Breast epithelium (tissue), 3 donors: ENCODE data around the gene RNF150.

Experiments used
- CTCF ChIP-seq, 3 donors: fragments of 450-650 bp; IDR thresholded peaks; one replicate each; pipeline ENCODE4 v1.5.1; 2016 to 2017; ENCODE audit warnings: antibody characterized with exemption in 3 of 3, mild to moderate bottlenecking in 3 of 3, moderate library complexity in 3 of 3
- POLR2AphosphoS5 ChIP-seq, 3 donors: sonication (generic); formaldehyde crosslinking; IDR thresholded peaks; one replicate each; pipeline ENCODE4 v1.6.1; 2017; ENCODE audit warnings: antibody characterized with exemption in 3 of 3

GRCh38 chr4:140904904-140905303 is 228.4 kb downstream of the RNF150 start:
- TF ChIP-seq CTCF (IDR thresholded peaks at IDR 0.05) (no peak), POLR2AphosphoS5 (IDR thresholded peaks at IDR 0.05) (no peak)
